A549 (cell line): Measurements from ENCODE around the gene CDC42BPB. TPM values are rescaled to one million over a fixed set of nuclear protein-coding genes. Genes with fewer than 3 reads are reported as not detected.

Experiments used
- ATAC-seq, 2 experiments: fragments of 200-7000 bp in 1 of 2; fragments of >200 bp in 1 of 2; cut with Nextera tagmentation in 1 of 2; cut with Tn5 transposase in 1 of 2; 3 replicates each; pipeline versions ENCODE4 v1.8.0 to v1.9.1; 2018 to 2020; ENCODE audit warnings: mild to moderate bottlenecking in 1 of 2, moderate library complexity in 1 of 2
- CTCF ChIA-PET: fragments of 300-600 bp; sonication (Branson Sonifier 250); formaldehyde crosslinking; extraction: SDS; loops from one replicate; lab custom pipeline; 2021; ENCODE audit warnings: antibody characterized with exemption, inconsistent platforms; lab: Yijun Ruan, JAX
- POLR2A ChIA-PET: fragments of 350-600 bp; formaldehyde crosslinking; extraction: SDS; loops from one replicate; lab custom pipeline; 2021; ENCODE audit warnings: antibody characterized with exemption, inconsistent platforms; lab: Yijun Ruan, JAX
- DNase-seq, 2 experiments: peaks; one replicate each; pipeline versions ENCODE4 v3.0.0 to v3.0.0-alpha.2; 2011 to 2016; ENCODE audit warnings: low read depth in 1 of 2, low spot score in 1 of 2
- FAIRE-seq: peaks from 2 replicates; lab custom pipeline; 2011; peaks lifted over from hg19 to GRCh38; lab: Jason Lieb, UNC
- H3K27ac ChIP-seq, 2 experiments: fragments of >200 bp; sonication (Bioruptor Twin); formaldehyde crosslinking; 3 replicates each; pipeline ENCODE4 v1.5.1; 2016 to 2017
- H3K4me1 ChIP-seq: fragments of >200 bp; sonication (Bioruptor Twin); formaldehyde crosslinking; 3 replicates; pipeline ENCODE4 v1.6.1; 2016
- H3K4me2 ChIP-seq: fragments of >200 bp; sonication (Bioruptor Twin); formaldehyde crosslinking; 3 replicates; pipeline ENCODE4 v1.6.1; 2016
- H3K4me3 ChIP-seq: fragments of >200 bp; sonication (Bioruptor Twin); formaldehyde crosslinking; 3 replicates; pipeline ENCODE4 v1.5.1; 2016
- H3K9me3 ChIP-seq: fragments of >200 bp; sonication (Bioruptor Twin); formaldehyde crosslinking; 3 replicates; pipeline ENCODE4 v1.6.1; 2016
- ATOH8 ChIP-seq: fragments of 250-450 bp; sonication (Bioruptor Pico); IDR thresholded peaks from 2 replicates; pipeline ENCODE4 v1.5.0; 2020; ENCODE audit warnings: low read depth, mild to moderate bottlenecking, moderate library complexity
- BCL3 ChIP-seq: fragments of >200 bp; sonication (Bioruptor Twin); formaldehyde crosslinking; IDR thresholded peaks from 3 replicates; pipeline ENCODE4 v1.6.1; 2016
- CBX8 ChIP-seq: fragments of 200-600 bp; sonication (generic); IDR thresholded peaks from 2 replicates; pipeline ENCODE4 v1.6.1; 2016
- E2F6 ChIP-seq: IDR thresholded peaks from 2 replicates; pipeline ENCODE4 v1.6.1; 2012; ENCODE audit warnings: low read depth, borderline replicate concordance
- EHMT2 ChIP-seq: fragments of 200-600 bp; sonication (generic); IDR thresholded peaks from 2 replicates; pipeline ENCODE4 v1.6.1; 2016; ENCODE audit warnings: antibody characterized with exemption, low read depth, mild to moderate bottlenecking, moderate library complexity
- ELK1 ChIP-seq: fragments of 150-350 bp; IDR thresholded peaks from 2 replicates; pipeline ENCODE4 v1.6.1; 2014; ENCODE audit warnings: low read depth, mild to moderate bottlenecking, low read length
- EP300 ChIP-seq, 2 experiments: fragments of >200 bp; sonication (Bioruptor Twin); formaldehyde crosslinking; IDR thresholded peaks; 2 replicates in 1 of 2; 3 replicates in 1 of 2; pipeline ENCODE4 v1.6.1; 2016 to 2017
- FOXS1 ChIP-seq: fragments of 250-450 bp; sonication (Bioruptor Pico); IDR thresholded peaks from 2 replicates; pipeline ENCODE4 v1.5.0; 2020; ENCODE audit warnings: mild to moderate bottlenecking, moderate library complexity
- GATA3 ChIP-seq: IDR thresholded peaks from 2 replicates; pipeline ENCODE4 v1.6.1; 2012; ENCODE audit warnings: borderline replicate concordance
- HDAC2 ChIP-seq: fragments of 200-600 bp; sonication (generic); IDR thresholded peaks from 2 replicates; pipeline ENCODE4 v1.6.1; 2016
- HOXB5 ChIP-seq: fragments of 250-450 bp; sonication (Bioruptor Pico); IDR thresholded peaks from 2 replicates; pipeline ENCODE4 v1.5.0; 2020; ENCODE audit warnings: mild to moderate bottlenecking, moderate library complexity
- KDM1A ChIP-seq: fragments of 200-600 bp; sonication (generic); IDR thresholded peaks from 2 replicates; pipeline ENCODE4 v1.6.1; 2016; ENCODE audit warnings: low read depth, mild to moderate bottlenecking
- MAFK ChIP-seq: fragments of 450-650 bp; IDR thresholded peaks from 2 replicates; pipeline ENCODE4 v1.6.1; 2014; ENCODE audit not compliant: partially characterized antibody
- MAZ ChIP-seq: fragments of 150-350 bp; IDR thresholded peaks from 2 replicates; pipeline ENCODE4 v1.6.1; 2014; ENCODE audit warnings: antibody characterized with exemption, low read depth, low read length, borderline replicate concordance
- PBX3 ChIP-seq: IDR thresholded peaks from 2 replicates; pipeline ENCODE4 v1.6.1; 2012
- TP53 ChIP-seq: fragments of 250-450 bp; sonication (Bioruptor Pico); IDR thresholded peaks from 2 replicates; pipeline ENCODE4 v1.5.0; 2021; ENCODE audit warnings: mild to moderate bottlenecking, moderate library complexity
- ZNF302 ChIP-seq: fragments of 250-450 bp; sonication (Bioruptor Pico); IDR thresholded peaks from 2 replicates; pipeline ENCODE4 v1.9.0; 2021; ENCODE audit warnings: inconsistent platforms, mild to moderate bottlenecking, moderate library complexity
- WGBS: methylation state at CpG from one replicate; pipeline ENCODE4 v1.1.6; 2017; ENCODE audit errors: missing lambda C conversion rate; 5-methylcytosine and 5-hydroxymethylcytosine counted together
- polyA plus RNA-seq, 4 experiments: library from polyadenylated mRNA; depleted of rRNA in 3 of 4; stranded (reverse); fragments of >200 nt; fragmentation: RNase III in 1 of 4; extraction: RNeasy Plus Mini Kit Qiagen cat#74134 plus additional on column Dnase treatment in 1 of 4; gene quantifications; 2 replicates in 3 of 4; 3 replicates in 1 of 4; pipeline ENCODE4 v1.2.3, GENCODE V29; 2011 to 2017
- TF ChIP-seq, protein P1 (sequence below): fragments of >200 bp; sonication (Bioruptor Twin); formaldehyde crosslinking; IDR thresholded peaks from 3 replicates; pipeline ENCODE4 v1.5.1; 2016

Gene CDC42BPB
- polyA plus RNA-seq, 2 of the 4 experiments (the other 2 are of a cell fraction), result 56.4 to 57.1 TPM

- TF ChIP-seq PBX3 (no peak), HOXB5 (CRISPR knock-in tag) (no peak)
- TF ChIP-seq, protein P1, sequence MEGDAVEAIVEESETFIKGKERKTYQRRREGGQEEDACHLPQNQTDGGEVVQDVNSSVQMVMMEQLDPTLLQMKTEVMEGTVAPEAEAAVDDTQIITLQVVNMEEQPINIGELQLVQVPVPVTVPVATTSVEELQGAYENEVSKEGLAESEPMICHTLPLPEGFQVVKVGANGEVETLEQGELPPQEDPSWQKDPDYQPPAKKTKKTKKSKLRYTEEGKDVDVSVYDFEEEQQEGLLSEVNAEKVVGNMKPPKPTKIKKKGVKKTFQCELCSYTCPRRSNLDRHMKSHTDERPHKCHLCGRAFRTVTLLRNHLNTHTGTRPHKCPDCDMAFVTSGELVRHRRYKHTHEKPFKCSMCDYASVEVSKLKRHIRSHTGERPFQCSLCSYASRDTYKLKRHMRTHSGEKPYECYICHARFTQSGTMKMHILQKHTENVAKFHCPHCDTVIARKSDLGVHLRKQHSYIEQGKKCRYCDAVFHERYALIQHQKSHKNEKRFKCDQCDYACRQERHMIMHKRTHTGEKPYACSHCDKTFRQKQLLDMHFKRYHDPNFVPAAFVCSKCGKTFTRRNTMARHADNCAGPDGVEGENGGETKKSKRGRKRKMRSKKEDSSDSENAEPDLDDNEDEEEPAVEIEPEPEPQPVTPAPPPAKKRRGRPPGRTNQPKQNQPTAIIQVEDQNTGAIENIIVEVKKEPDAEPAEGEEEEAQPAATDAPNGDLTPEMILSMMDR, result no peak
These were observed 14.3 kb upstream of the CDC42BPB start (continued) for GRCh38 chr14:103071544-103072251.

GRCh38 chr14:103070971-103071542 is 13.7 kb upstream of the CDC42BPB start:
- CTCF ChIA-PET, result interaction anchor here (1.1 to 11.1 kb wide), 5 partner anchors 29 to 377 kb away, joined by 3 to 259 read pairs (median 4); partner anchors contain the start of gene EXOC3L4
- FAIRE-seq (no peak), ATAC-seq (no peak), DNase-seq (no peak)
- Histone ChIP-seq H3K9me3 (no peaks in the 10 kb centered on the region), H3K27ac (peak overlapping the region; percentile 97 to 99), H3K4me1 (peaks cover 86% of the 10 kb centered on the region), H3K4me3 (peak overlapping the region; percentile 5; the same call in 1 of the 3 replicates), H3K4me2 (peak overlapping the region; percentile 96)
- no peak for TF ChIP-seq TP53 (CRISPR knock-in tag)
- TF ChIP-seq HDAC2, result no peak
- no peak for TF ChIP-seq ZNF302 (CRISPR knock-in tag)
- TF ChIP-seq FOXS1 (CRISPR knock-in tag), result no peak
- TF ChIP-seq MAFK, result no peak
- TF ChIP-seq EP300 (IDR thresholded peaks at IDR 0.05), result no peak
- TF ChIP-seq EHMT2, result no peak
- no peak for TF ChIP-seq KDM1A
- no peak for TF ChIP-seq ATOH8 (CRISPR knock-in tag)
- TF ChIP-seq ELK1, result no peak
- no peak for TF ChIP-seq GATA3
- TF ChIP-seq MAZ, result no peak
- no peak for TF ChIP-seq CBX8
- no peak for TF ChIP-seq E2F6
- TF ChIP-seq BCL3, result no peak
- TF ChIP-seq, all 56 proteins: peak for 0
- WGBS, result 79% methylated on average over 21 of the region's 21 CpGs
- POLR2A ChIA-PET, result no interaction called here
